HG03108 (cell line): Measurements from ENCODE around the gene ZBTB39.
"Not testable (repeated sequence)": the region's sequence is repeated elsewhere in the genome, so short reads cannot be mapped to it uniquely, and the experiment has no call there.

ENCODE experiments used
- ATAC-seq: cut with Tn5 transposase; IDR thresholded peaks from one replicate; pipeline ENCODE4 v1.9.1; 2021; ENCODE audit warnings: moderate library complexity; ENCODE audit not compliant: unreplicated experiment

Gene ZBTB39

GRCh38 chr12:57004651-57005050 lies 1.7 kb downstream of the ZBTB39 start:
- ATAC-seq = no peak

- ATAC-seq = no peak
Measured at GRCh38 chr12:57003395-57003794, 3.0 kb downstream of the ZBTB39 start.

- no peak for ATAC-seq
Measured at GRCh38 chr12:57001448-57001906, 4.9 kb downstream of the ZBTB39 start.

GRCh38 chr12:57000393-57000792 lies 6.0 kb downstream of the ZBTB39 start:
- no peak for ATAC-seq

GRCh38 chr12:56999456-56999855 lies 6.9 kb downstream of the ZBTB39 start:
- no peak for ATAC-seq

GRCh38 chr12:56998981-56999380 lies 7.4 kb downstream of the ZBTB39 start:
- peak; percentile 64 for ATAC-seq

- ATAC-seq = no peak
Measured at GRCh38 chr12:56998316-56998715, 8.0 kb downstream of the ZBTB39 start.

- no peak for ATAC-seq
Measured at GRCh38 chr12:56996793-56997545, 9.4 kb downstream of the ZBTB39 start.

GRCh38 chr12:56995930-56996496 lies 10.3 kb downstream of the ZBTB39 start:
- ATAC-seq = no peak

- no peak for ATAC-seq
Measured at GRCh38 chr12:56995201-56995929, 11.0 kb downstream of the ZBTB39 start.

- ATAC-seq = no peak
Measured at GRCh38 chr12:56994231-56994746, 12.1 kb downstream of the ZBTB39 start.

GRCh38 chr12:56993346-56993745 lies 13.0 kb downstream of the ZBTB39 start:
- no peak for ATAC-seq

GRCh38 chr12:56991319-56992246 lies 14.8 kb downstream of the ZBTB39 start:
- no peak for ATAC-seq

GRCh38 chr12:56990648-56991318 lies 15.6 kb downstream of the ZBTB39 start:
- ATAC-seq = no peak

GRCh38 chr12:56989861-56990610 lies 16.3 kb downstream of the ZBTB39 start:
- ATAC-seq = no peak

GRCh38 chr12:56988207-56988739 lies 18.1 kb downstream of the ZBTB39 start:
- ATAC-seq = no peak

- ATAC-seq = no peak
Measured at GRCh38 chr12:56987551-56988053, 18.7 kb downstream of the ZBTB39 start.

GRCh38 chr12:56987011-56987410 lies 19.3 kb downstream of the ZBTB39 start:
- no peak for ATAC-seq

- ATAC-seq = not testable (repeated sequence)
Measured at GRCh38 chr12:56985714-56986113, 20.6 kb downstream of the ZBTB39 start.
